GM23338 (cell line): Measurements from ENCODE around the gene TMEM59L. TPM values are rescaled to one million over a fixed set of nuclear protein-coding genes. Genes with fewer than 3 reads are reported as not detected.

Experiments
- ATAC-seq: fragments of 200-7000 bp; cut with Tn5 transposase; 3 replicates; pipeline ENCODE4 v1.9.1; 2020
- DNase-seq: peaks from one replicate; pipeline ENCODE4 v3.0.0-alpha.2; 2015; ENCODE audit warnings: low spot score
- H2AFZ ChIP-seq: fragments of 200-600 bp; sonication (generic); 2 replicates; pipeline ENCODE4 v1.8.0; 2016; ENCODE audit warnings: antibody characterized with exemption, mild to moderate bottlenecking, moderate library complexity
- H3F3A ChIP-seq: fragments of 200-600 bp; sonication (generic); replicated peaks from 2 replicates; pipeline ENCODE4 v1.8.0; 2017; ENCODE audit warnings: antibody characterized with exemption, mixed run types, low read depth
- H3K27ac ChIP-seq: fragments of 200-600 bp; sonication (generic); 2 replicates; pipeline ENCODE4 v1.6.1; 2016; ENCODE audit warnings: low read depth
- H3K27me3 ChIP-seq: fragments of 200-600 bp; sonication (generic); 2 replicates; pipeline ENCODE4 v1.8.0; 2016; ENCODE audit warnings: mild to moderate bottlenecking, mixed run types, moderate library complexity; ENCODE audit not compliant: insufficient read depth
- H3K36me3 ChIP-seq: fragments of 200-600 bp; sonication (generic); 2 replicates; pipeline ENCODE4 v1.8.0; 2016; ENCODE audit warnings: mild to moderate bottlenecking; ENCODE audit not compliant: insufficient read depth
- H3K4me1 ChIP-seq: fragments of 200-600 bp; sonication (generic); 2 replicates; pipeline ENCODE4 v1.8.0; 2016; ENCODE audit warnings: mild to moderate bottlenecking, moderate library complexity; ENCODE audit not compliant: insufficient read depth
- H3K4me2 ChIP-seq: fragments of 200-600 bp; sonication (generic); 2 replicates; pipeline ENCODE4 v1.7.1; 2017; ENCODE audit warnings: mixed run types
- H3K4me3 ChIP-seq: fragments of 200-600 bp; sonication (generic); 2 replicates; pipeline ENCODE4 v1.6.1; 2016; ENCODE audit warnings: mixed run types
- H3K79me2 ChIP-seq: fragments of 200-600 bp; sonication (generic); replicated peaks from 2 replicates; pipeline ENCODE4 v1.8.0; 2017; ENCODE audit warnings: mild to moderate bottlenecking; ENCODE audit not compliant: insufficient read depth
- H3K9me2 ChIP-seq: fragments of 200-600 bp; sonication (generic); 2 replicates; pipeline ENCODE4 v1.8.0; 2017; ENCODE audit not compliant: insufficient read depth
- H4K20me1 ChIP-seq: fragments of 200-600 bp; sonication (generic); replicated peaks from 2 replicates; pipeline ENCODE4 v1.8.0; 2017; ENCODE audit warnings: mild to moderate bottlenecking; ENCODE audit not compliant: insufficient read depth
- H3K27ac Mint-ChIP-seq: 2 replicates; pipeline ENCODE4 v1.8.0; 2020; ENCODE audit warnings: inconsistent platforms, mild to moderate bottlenecking, moderate library complexity, mixed read lengths
- H3K27me3 Mint-ChIP-seq: 3 replicates; pipeline ENCODE4 v1.8.0; 2022; ENCODE audit warnings: low read depth, mild to moderate bottlenecking, moderate library complexity, mixed read lengths, inconsistent platforms; ENCODE audit not compliant: insufficient read depth, poor library complexity
- H3K36me3 Mint-ChIP-seq: 3 replicates; pipeline ENCODE4 v1.8.0; 2021; ENCODE audit warnings: low read depth, mild to moderate bottlenecking, inconsistent platforms, moderate library complexity, mixed read lengths
- H3K4me1 Mint-ChIP-seq: 3 replicates; pipeline ENCODE4 v1.8.0; 2020; ENCODE audit warnings: mild to moderate bottlenecking, inconsistent platforms, mixed read lengths
- H3K4me3 Mint-ChIP-seq: 3 replicates; pipeline ENCODE4 v1.8.0; 2021; ENCODE audit warnings: moderate library complexity, mild to moderate bottlenecking, inconsistent platforms, mixed read lengths
- H3K9me3 Mint-ChIP-seq: 3 replicates; pipeline ENCODE4 v1.8.0; 2020; ENCODE audit warnings: moderate library complexity, mild to moderate bottlenecking, inconsistent platforms, mixed read lengths
- EZH2 ChIP-seq: fragments of 200-600 bp; sonication (generic); IDR thresholded peaks from one replicate; pipeline ENCODE4 v1.8.0; 2017; ENCODE audit warnings: antibody characterized with exemption, mild to moderate bottlenecking, low read depth; ENCODE audit not compliant: unreplicated experiment
- EZH2phosphoT487 ChIP-seq: fragments of 200-600 bp; sonication (generic); IDR thresholded peaks from one replicate; pipeline ENCODE4 v1.8.1; 2018; ENCODE audit warnings: antibody characterized with exemption; ENCODE audit not compliant: unreplicated experiment
- JUNB ChIP-seq: IDR thresholded peaks from one replicate; pipeline ENCODE4 v1.6.1; 2016; ENCODE audit warnings: antibody characterized with exemption; ENCODE audit not compliant: unreplicated experiment
- NANOG ChIP-seq: IDR thresholded peaks from 2 replicates; pipeline ENCODE4 v1.6.1; 2016; ENCODE audit warnings: antibody characterized with exemption, borderline replicate concordance
- POLR2AphosphoS5 ChIP-seq: IDR thresholded peaks from 2 replicates; pipeline ENCODE4 v1.6.1; 2016; ENCODE audit warnings: antibody characterized with exemption, low read depth
- STAT1 ChIP-seq: IDR thresholded peaks from one replicate; pipeline ENCODE4 v1.6.1; 2016; ENCODE audit warnings: antibody characterized with exemption; ENCODE audit not compliant: unreplicated experiment
- ZNF114 ChIP-seq: fragments of 250-450 bp; sonication (Bioruptor Pico); IDR thresholded peaks from 2 replicates; pipeline ENCODE4 v1.5.0; 2020; ENCODE audit warnings: mild to moderate bottlenecking, moderate library complexity
- ZNF331 ChIP-seq: fragments of 250-450 bp; sonication (Bioruptor Pico); IDR thresholded peaks from 2 replicates; pipeline ENCODE4 v1.5.0; 2020; ENCODE audit warnings: low read depth, mild to moderate bottlenecking, moderate library complexity
- ZNF462 ChIP-seq: fragments of 250-450 bp; sonication (Bioruptor Pico); IDR thresholded peaks from 2 replicates; pipeline ENCODE4 v1.5.0; 2020; ENCODE audit warnings: mild to moderate bottlenecking, moderate library complexity
- polyA plus RNA-seq: library from polyadenylated mRNA; unstranded; fragments of >200 nt; fragmentation: Nextera tagmentation; extraction: Ambion mirVana; gene quantifications from 2 replicates; pipeline ENCODE4 v1.2.1, GENCODE V29; 2016
- total RNA-seq: library from RNA; depleted of rRNA; stranded (reverse); fragments of >200 nt; shearing (Covaris generic); gene quantifications from 2 replicates; pipeline ENCODE4 v1.2.3, GENCODE V29; 2014
- TF ChIP-seq, protein P1 (sequence below), 2 experiments: fragments of 200-600 bp in 1 of 2; sonication (generic) in 1 of 2; conservative IDR thresholded peaks; 2 replicates each; pipeline versions ENCODE4 v1.5.1 to v1.6.1; 2016 to 2017; ENCODE audit warnings: antibody characterized with exemption in 2 of 2, low read depth in 2 of 2, mild to moderate bottlenecking in 2 of 2, moderate library complexity in 1 of 2
- TF ChIP-seq, protein P2 (sequence below): IDR thresholded peaks from one replicate; pipeline ENCODE4 v1.6.1; 2018; ENCODE audit warnings: antibody characterized with exemption; ENCODE audit not compliant: unreplicated experiment

Gene TMEM59L
- total and polyA plus RNA-seq, 2 experiments from 2014 or later, result 9.8 to 15.7 TPM

GRCh38 chr19:18669883-18670282 lies 57.2 kb downstream of the TMEM59L start (continued):
- TF ChIP-seq ZNF462 (CRISPR knock-in tag), result no peak
- TF ChIP-seq STAT1, result no peak
- TF ChIP-seq ZNF331 (CRISPR knock-in tag), result no peak

- TF ChIP-seq EZH2phosphoT487, result no peak
- TF ChIP-seq, protein P1, sequence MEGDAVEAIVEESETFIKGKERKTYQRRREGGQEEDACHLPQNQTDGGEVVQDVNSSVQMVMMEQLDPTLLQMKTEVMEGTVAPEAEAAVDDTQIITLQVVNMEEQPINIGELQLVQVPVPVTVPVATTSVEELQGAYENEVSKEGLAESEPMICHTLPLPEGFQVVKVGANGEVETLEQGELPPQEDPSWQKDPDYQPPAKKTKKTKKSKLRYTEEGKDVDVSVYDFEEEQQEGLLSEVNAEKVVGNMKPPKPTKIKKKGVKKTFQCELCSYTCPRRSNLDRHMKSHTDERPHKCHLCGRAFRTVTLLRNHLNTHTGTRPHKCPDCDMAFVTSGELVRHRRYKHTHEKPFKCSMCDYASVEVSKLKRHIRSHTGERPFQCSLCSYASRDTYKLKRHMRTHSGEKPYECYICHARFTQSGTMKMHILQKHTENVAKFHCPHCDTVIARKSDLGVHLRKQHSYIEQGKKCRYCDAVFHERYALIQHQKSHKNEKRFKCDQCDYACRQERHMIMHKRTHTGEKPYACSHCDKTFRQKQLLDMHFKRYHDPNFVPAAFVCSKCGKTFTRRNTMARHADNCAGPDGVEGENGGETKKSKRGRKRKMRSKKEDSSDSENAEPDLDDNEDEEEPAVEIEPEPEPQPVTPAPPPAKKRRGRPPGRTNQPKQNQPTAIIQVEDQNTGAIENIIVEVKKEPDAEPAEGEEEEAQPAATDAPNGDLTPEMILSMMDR (conservative IDR thresholded peaks at IDR 0.05; ENCODE audit: low read depth in 2 of 2), result no peak
- TF ChIP-seq JUNB, result no peak
- no peak for TF ChIP-seq NANOG
- TF ChIP-seq EZH2, result no peak
- TF ChIP-seq ZNF331 (CRISPR knock-in tag), result no peak
- no peak for TF ChIP-seq ZNF114 (CRISPR knock-in tag)
- TF ChIP-seq STAT1, result no peak
- no peak for TF ChIP-seq POLR2AphosphoS5
- TF ChIP-seq, protein P2, sequence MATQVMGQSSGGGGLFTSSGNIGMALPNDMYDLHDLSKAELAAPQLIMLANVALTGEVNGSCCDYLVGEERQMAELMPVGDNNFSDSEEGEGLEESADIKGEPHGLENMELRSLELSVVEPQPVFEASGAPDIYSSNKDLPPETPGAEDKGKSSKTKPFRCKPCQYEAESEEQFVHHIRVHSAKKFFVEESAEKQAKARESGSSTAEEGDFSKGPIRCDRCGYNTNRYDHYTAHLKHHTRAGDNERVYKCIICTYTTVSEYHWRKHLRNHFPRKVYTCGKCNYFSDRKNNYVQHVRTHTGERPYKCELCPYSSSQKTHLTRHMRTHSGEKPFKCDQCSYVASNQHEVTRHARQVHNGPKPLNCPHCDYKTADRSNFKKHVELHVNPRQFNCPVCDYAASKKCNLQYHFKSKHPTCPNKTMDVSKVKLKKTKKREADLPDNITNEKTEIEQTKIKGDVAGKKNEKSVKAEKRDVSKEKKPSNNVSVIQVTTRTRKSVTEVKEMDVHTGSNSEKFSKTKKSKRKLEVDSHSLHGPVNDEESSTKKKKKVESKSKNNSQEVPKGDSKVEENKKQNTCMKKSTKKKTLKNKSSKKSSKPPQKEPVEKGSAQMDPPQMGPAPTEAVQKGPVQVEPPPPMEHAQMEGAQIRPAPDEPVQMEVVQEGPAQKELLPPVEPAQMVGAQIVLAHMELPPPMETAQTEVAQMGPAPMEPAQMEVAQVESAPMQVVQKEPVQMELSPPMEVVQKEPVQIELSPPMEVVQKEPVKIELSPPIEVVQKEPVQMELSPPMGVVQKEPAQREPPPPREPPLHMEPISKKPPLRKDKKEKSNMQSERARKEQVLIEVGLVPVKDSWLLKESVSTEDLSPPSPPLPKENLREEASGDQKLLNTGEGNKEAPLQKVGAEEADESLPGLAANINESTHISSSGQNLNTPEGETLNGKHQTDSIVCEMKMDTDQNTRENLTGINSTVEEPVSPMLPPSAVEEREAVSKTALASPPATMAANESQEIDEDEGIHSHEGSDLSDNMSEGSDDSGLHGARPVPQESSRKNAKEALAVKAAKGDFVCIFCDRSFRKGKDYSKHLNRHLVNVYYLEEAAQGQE, result no peak
- H3K27ac Mint-ChIP-seq, result no peak overlapping the region
- H2AFZ ChIP-seq, result no peak overlapping the region
- H3K79me2 ChIP-seq, result no peaks in the 10 kb centered on the region
- no peak overlapping the region for H3K27ac ChIP-seq
- H3K9me3 Mint-ChIP-seq, result no peaks in the 10 kb centered on the region
- H4K20me1 ChIP-seq, result no peaks in the 10 kb centered on the region
- H3K36me3 ChIP-seq, result no peaks in the 10 kb centered on the region
- no peaks in the 10 kb centered on the region for H3K9me2 ChIP-seq
- no peak overlapping the region for H3K4me3 Mint-ChIP-seq
- ATAC-seq (no peak), DNase-seq (no peak)
- peaks cover 10% of the 10 kb centered on the region; the same call in 2 of the 3 replicates for H3K36me3 Mint-ChIP-seq
- H3K4me3 ChIP-seq, result no peak overlapping the region
- peaks cover 9% of the 10 kb centered on the region for H3K4me1 Mint-ChIP-seq
- H3K4me1 ChIP-seq, result no peaks in the 10 kb centered on the region; the same call in 1 of the 2 replicates
- no peaks in the 10 kb centered on the region for H3K27me3 ChIP-seq
- peaks cover 6% of the 10 kb centered on the region for H3K27me3 Mint-ChIP-seq
- H3F3A ChIP-seq, result peaks cover 13% of the 10 kb centered on the region; the same call in 1 of the 2 replicates
- no peak overlapping the region for H3K4me2 ChIP-seq
These were observed 57.6 kb downstream of the TMEM59L start for GRCh38 chr19:18670312-18670711.
